GM18526 (cell line): ENCODE measurements around the gene P2RX4.

Experiments
- POLR2A ChIP-seq: IDR thresholded peaks from 3 replicates; pipeline ENCODE4 v1.6.1; 2011; ENCODE audit not compliant: insufficient read length; ENCODE audit errors: extremely low read depth

P2RX4 gene

GRCh38 chr12:121245951-121246350 lies 36.0 kb downstream of the P2RX4 start:
- TF ChIP-seq POLR2A = no peak

- no peak for TF ChIP-seq POLR2A
These were observed 37.1 kb downstream of the P2RX4 start for GRCh38 chr12:121246893-121247557.

- TF ChIP-seq POLR2A = no peak
These were observed 38.7 kb downstream of the P2RX4 start for GRCh38 chr12:121248622-121249021.

GRCh38 chr12:121250359-121250758 lies 40.4 kb downstream of the P2RX4 start:
- no peak for TF ChIP-seq POLR2A

GRCh38 chr12:121251838-121252237 lies 41.9 kb downstream of the P2RX4 start:
- no peak for TF ChIP-seq POLR2A

- TF ChIP-seq POLR2A = no peak
These were observed 42.9 kb downstream of the P2RX4 start for GRCh38 chr12:121252712-121253345.

- TF ChIP-seq POLR2A = no peak
These were observed 43.9 kb downstream of the P2RX4 start for GRCh38 chr12:121253638-121254335.

- no peak for TF ChIP-seq POLR2A
These were observed 45.5 kb downstream of the P2RX4 start for GRCh38 chr12:121255433-121255832.

GRCh38 chr12:121259074-121259473 lies 49.1 kb downstream of the P2RX4 start:
- no peak for TF ChIP-seq POLR2A

GRCh38 chr12:121260091-121260490 lies 50.2 kb downstream of the P2RX4 start:
- no peak for TF ChIP-seq POLR2A

- TF ChIP-seq POLR2A = no peak
These were observed 51.5 kb downstream of the P2RX4 start for GRCh38 chr12:121261398-121261797.

- no peak for TF ChIP-seq POLR2A
These were observed 53.4 kb downstream of the P2RX4 start for GRCh38 chr12:121263206-121263935.

GRCh38 chr12:121264135-121264534 lies 54.2 kb downstream of the P2RX4 start:
- no peak for TF ChIP-seq POLR2A

- no peak for TF ChIP-seq POLR2A
These were observed 55.1 kb downstream of the P2RX4 start for GRCh38 chr12:121264951-121265515.

GRCh38 chr12:121267822-121268221 lies 57.9 kb downstream of the P2RX4 start:
- no peak for TF ChIP-seq POLR2A
